Fibroblast of lung (primary cell): ENCODE results near the gene SI. TPM values are rescaled to one million over a fixed set of nuclear protein-coding genes. Genes with fewer than 3 reads are reported as not detected.

Source experiments
- DNase-seq, 2 donors: peaks; one replicate each; pipeline versions ENCODE4 v3.0.0 to v3.0.0-alpha.2; 2010; ENCODE audit warnings: low read depth in 2 of 2
- H2AFZ ChIP-seq: 2 replicates; pipeline ENCODE4 v1.5.1; 2012; ENCODE audit warnings: low read length, control low read depth, inconsistent platforms
- H3K27ac ChIP-seq: 2 replicates; pipeline ENCODE4 v1.5.1; 2011; ENCODE audit warnings: low read length, control low read depth; ENCODE audit not compliant: insufficient read depth
- H3K27me3 ChIP-seq: 2 replicates; pipeline ENCODE4 v1.5.1; 2011; ENCODE audit warnings: mild to moderate bottlenecking, low read length; ENCODE audit not compliant: control insufficient read depth, insufficient read depth
- H3K36me3 ChIP-seq: 2 replicates; pipeline ENCODE4 v1.5.1; 2011; ENCODE audit warnings: low read length; ENCODE audit not compliant: control insufficient read depth, insufficient read depth
- H3K4me1 ChIP-seq: 2 replicates; pipeline ENCODE4 v1.5.1; 2011; ENCODE audit warnings: low read length; ENCODE audit not compliant: control insufficient read depth, insufficient read depth; ENCODE audit errors: extremely low read depth
- H3K4me2 ChIP-seq: 2 replicates; pipeline ENCODE4 v1.5.1; 2011; ENCODE audit warnings: low read length, control low read depth; ENCODE audit not compliant: insufficient read depth; ENCODE audit errors: extremely low read depth
- H3K4me3 ChIP-seq, 4 experiments: fragments of 200-600 bp in 1 of 4; sonication (generic) in 1 of 4; replicated peaks in 1 of 4; 2 replicates each; pipeline ENCODE4 v1.5.1; 2011 to 2016; ENCODE audit warnings: low read length in 4 of 4, low read depth in 3 of 4, mild to moderate bottlenecking in 3 of 4, control low read depth in 2 of 4, inconsistent platforms in 1 of 4, mixed read lengths in 1 of 4; ENCODE audit not compliant: insufficient read depth in 1 of 4; ENCODE audit errors: control extremely low read depth in 1 of 4
- H3K79me2 ChIP-seq: 2 replicates; pipeline ENCODE4 v1.5.1; 2012; ENCODE audit warnings: mild to moderate bottlenecking, low read length, inconsistent platforms; ENCODE audit not compliant: control insufficient read depth, insufficient read depth
- H3K9ac ChIP-seq: 2 replicates; pipeline ENCODE4 v1.5.1; 2011; ENCODE audit warnings: mild to moderate bottlenecking, low read length, control low read depth; ENCODE audit not compliant: insufficient read depth
- H3K9me3 ChIP-seq: 2 replicates; pipeline ENCODE4 v1.5.1; 2012; ENCODE audit warnings: low read depth, low read length; ENCODE audit not compliant: control insufficient read depth, insufficient read depth
- H4K20me1 ChIP-seq: 2 replicates; pipeline ENCODE4 v1.5.1; 2011; ENCODE audit warnings: low read length; ENCODE audit not compliant: control insufficient read depth, insufficient read depth; ENCODE audit errors: extremely low read depth
- CTCF ChIP-seq, 2 donors: IDR thresholded peaks in 1 of 2; conservative IDR thresholded peaks in 1 of 2; 1 replicate in 1 of 2; 2 replicates in 1 of 2; pipeline ENCODE4 v1.5.1; 2011 to 2012; ENCODE audit warnings: low read length in 2 of 2, control low read depth in 1 of 2, inconsistent platforms in 1 of 2, low read depth in 1 of 2, mild to moderate bottlenecking in 1 of 2
- EZH2 ChIP-seq: IDR thresholded peaks from 2 replicates; pipeline ENCODE4 v1.5.1; 2012; ENCODE audit warnings: low read length, control low read depth, mild to moderate bottlenecking; ENCODE audit errors: missing control alignments
- polyA plus RNA-seq, 2 donors: library from polyadenylated mRNA; depleted of rRNA in 1 of 2; stranded (reverse) in 1 of 2; unstranded in 1 of 2; fragments of >200 nt; gene quantifications; 2 replicates each; pipeline ENCODE4 v1.2.1, GENCODE V29; 2011 to 2012; ENCODE audit warnings: missing spikeins in 1 of 2
- total RNA-seq: library from RNA; depleted of rRNA; stranded (reverse); fragments of >200 nt; gene quantifications from 2 replicates; pipeline ENCODE4 v1.2.1, GENCODE V29; 2014

The SI gene
- total and polyA plus RNA-seq, 2 donors (not counting 1 experiment from before 2014, with no cell fraction given), result not detected

- Histone ChIP-seq H3K36me3 (no peaks in the 10 kb centered on the region), H3K9me3 (no peaks in the 10 kb centered on the region), H3K27me3 (no peaks in the 10 kb centered on the region), H3K27ac (no peak overlapping the region), H3K4me2 (no peak overlapping the region), H3K79me2 (no peaks in the 10 kb centered on the region), H4K20me1 (no peaks in the 10 kb centered on the region), H3K4me1 (no peaks in the 10 kb centered on the region), H3K9ac (no peak overlapping the region), H2AFZ (no peak overlapping the region), H3K4me3 (no peak overlapping the region)
- no peak for DNase-seq
- TF ChIP-seq EZH2 (no peak), CTCF (conservative IDR thresholded peaks at IDR 0.05 in 1 of 2, IDR thresholded peaks at IDR 0.05 in 1 of 2; ENCODE audit: low read depth in 1 of 2, low read length in 2 of 2) (no peak)
Measured at GRCh38 chr3:165040186-165040585, 38.1 kb downstream of the SI start.

GRCh38 chr3:165011557-165011956, 66.7 kb downstream of the SI start:
- TF ChIP-seq EZH2 (no peak), CTCF (conservative IDR thresholded peaks at IDR 0.05 in 1 of 2, IDR thresholded peaks at IDR 0.05 in 1 of 2; ENCODE audit: low read depth in 1 of 2, low read length in 2 of 2) (no peak)
- no peak overlapping the region for H3K9ac ChIP-seq
- no peaks in the 10 kb centered on the region for H3K9me3 ChIP-seq
- H3K36me3 ChIP-seq, result no peaks in the 10 kb centered on the region
- no peaks in the 10 kb centered on the region for H3K27me3 ChIP-seq
- no peak for DNase-seq
- H3K4me3 ChIP-seq, result no peak overlapping the region
- H3K27ac ChIP-seq, result no peak overlapping the region
- no peaks in the 10 kb centered on the region for H4K20me1 ChIP-seq
- H3K4me1 ChIP-seq, result no peaks in the 10 kb centered on the region
- H2AFZ ChIP-seq, result no peak overlapping the region
- H3K79me2 ChIP-seq, result no peaks in the 10 kb centered on the region
- H3K4me2 ChIP-seq, result no peak overlapping the region

- TF ChIP-seq CTCF (conservative IDR thresholded peaks at IDR 0.05 in 1 of 2, IDR thresholded peaks at IDR 0.05 in 1 of 2; ENCODE audit: low read depth in 1 of 2, low read length in 2 of 2), result no peak
- TF ChIP-seq EZH2, result no peak
- H3K27me3 ChIP-seq, result no peaks in the 10 kb centered on the region
- H3K9ac ChIP-seq, result no peak overlapping the region
- H2AFZ ChIP-seq, result no peak overlapping the region
- H3K9me3 ChIP-seq, result no peaks in the 10 kb centered on the region
- H4K20me1 ChIP-seq, result no peaks in the 10 kb centered on the region
- no peaks in the 10 kb centered on the region for H3K79me2 ChIP-seq
- no peak overlapping the region for H3K27ac ChIP-seq
- H3K4me2 ChIP-seq, result no peak overlapping the region
- H3K36me3 ChIP-seq, result no peaks in the 10 kb centered on the region
- no peaks in the 10 kb centered on the region for H3K4me1 ChIP-seq
- no peak overlapping the region for H3K4me3 ChIP-seq
- DNase-seq, result no peak
Measured at GRCh38 chr3:164984947-164985346, 93.3 kb downstream of the SI start.
